HL-60 (cell line): ENCODE data around the gene SCAMP2.

Source experiments
- DNase-seq, 2 experiments: peaks; one replicate each; pipeline ENCODE4 v3.0.0-alpha.2; 2010 to 2020; ENCODE audit warnings: low read depth in 1 of 2, low spot score in 1 of 2
- H3K27ac ChIP-seq: fragments of 250-450 bp; sonication (Bioruptor Pico); replicated peaks from 2 replicates; pipeline ENCODE4 v1.5.1; 2020; ENCODE audit warnings: mild to moderate bottlenecking, moderate library complexity
- H3K27me3 ChIP-seq: fragments of 250-450 bp; sonication (Bioruptor Pico); 2 replicates; pipeline ENCODE4 v1.5.1; 2021; ENCODE audit warnings: mild to moderate bottlenecking, moderate library complexity; ENCODE audit not compliant: insufficient read depth, poor library complexity, severe bottlenecking
- H3K4me3 ChIP-seq: replicated peaks from 2 replicates; pipeline ENCODE4 v1.5.1; 2011; ENCODE audit warnings: mild to moderate bottlenecking, control low read depth, low read length; ENCODE audit not compliant: insufficient read depth
- CTCF ChIP-seq: IDR thresholded peaks from one replicate; pipeline ENCODE4 v1.5.1; 2011; ENCODE audit warnings: low read length, control low read depth, inconsistent platforms; ENCODE audit not compliant: insufficient read depth
- GABPA ChIP-seq: IDR thresholded peaks from 2 replicates; pipeline ENCODE4 v1.6.1; 2012; ENCODE audit warnings: low read depth
- POLR2AphosphoS5 ChIP-seq: IDR thresholded peaks from 2 replicates; pipeline ENCODE4 v1.6.1; 2012; ENCODE audit warnings: low read depth
- SPI1 ChIP-seq: IDR thresholded peaks from 2 replicates; pipeline ENCODE4 v1.6.1; 2012; ENCODE audit warnings: low read depth, mild to moderate bottlenecking, borderline replicate concordance
- TF ChIP-seq, protein P1 (sequence below): IDR thresholded peaks from 2 replicates; pipeline ENCODE4 v1.6.1; 2012; ENCODE audit warnings: low read depth; ENCODE audit not compliant: insufficient replicate concordance

Gene SCAMP2

DNA sequence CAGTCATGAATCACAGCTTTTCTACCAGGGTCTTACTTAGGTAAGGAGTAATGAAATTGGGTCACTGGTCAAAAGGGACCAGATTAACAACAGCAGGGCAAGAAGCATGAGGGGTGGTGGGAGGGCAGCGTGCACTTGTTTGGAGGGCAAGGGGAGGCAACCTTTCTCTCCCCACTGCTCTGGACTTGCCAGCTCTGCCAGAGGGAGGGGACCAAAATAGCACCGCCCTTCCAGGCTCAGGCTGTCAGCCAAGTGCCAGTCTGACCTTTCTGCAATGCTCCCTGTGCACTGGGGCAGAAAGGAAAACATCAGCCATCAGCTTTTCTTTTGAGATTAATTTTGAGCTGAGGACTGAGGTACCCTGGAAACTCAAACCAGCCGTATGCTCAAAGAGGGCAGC lies 25.7 kb downstream of the SCAMP2 start:
- Histone ChIP-seq H3K4me3 (no peak overlapping the region), H3K27me3 (no peaks in the 10 kb centered on the region), H3K27ac (no peak overlapping the region)
- no peak for DNase-seq
- no peak for TF ChIP-seq POLR2AphosphoS5
- no peak for TF ChIP-seq GABPA
- TF ChIP-seq, protein P1, sequence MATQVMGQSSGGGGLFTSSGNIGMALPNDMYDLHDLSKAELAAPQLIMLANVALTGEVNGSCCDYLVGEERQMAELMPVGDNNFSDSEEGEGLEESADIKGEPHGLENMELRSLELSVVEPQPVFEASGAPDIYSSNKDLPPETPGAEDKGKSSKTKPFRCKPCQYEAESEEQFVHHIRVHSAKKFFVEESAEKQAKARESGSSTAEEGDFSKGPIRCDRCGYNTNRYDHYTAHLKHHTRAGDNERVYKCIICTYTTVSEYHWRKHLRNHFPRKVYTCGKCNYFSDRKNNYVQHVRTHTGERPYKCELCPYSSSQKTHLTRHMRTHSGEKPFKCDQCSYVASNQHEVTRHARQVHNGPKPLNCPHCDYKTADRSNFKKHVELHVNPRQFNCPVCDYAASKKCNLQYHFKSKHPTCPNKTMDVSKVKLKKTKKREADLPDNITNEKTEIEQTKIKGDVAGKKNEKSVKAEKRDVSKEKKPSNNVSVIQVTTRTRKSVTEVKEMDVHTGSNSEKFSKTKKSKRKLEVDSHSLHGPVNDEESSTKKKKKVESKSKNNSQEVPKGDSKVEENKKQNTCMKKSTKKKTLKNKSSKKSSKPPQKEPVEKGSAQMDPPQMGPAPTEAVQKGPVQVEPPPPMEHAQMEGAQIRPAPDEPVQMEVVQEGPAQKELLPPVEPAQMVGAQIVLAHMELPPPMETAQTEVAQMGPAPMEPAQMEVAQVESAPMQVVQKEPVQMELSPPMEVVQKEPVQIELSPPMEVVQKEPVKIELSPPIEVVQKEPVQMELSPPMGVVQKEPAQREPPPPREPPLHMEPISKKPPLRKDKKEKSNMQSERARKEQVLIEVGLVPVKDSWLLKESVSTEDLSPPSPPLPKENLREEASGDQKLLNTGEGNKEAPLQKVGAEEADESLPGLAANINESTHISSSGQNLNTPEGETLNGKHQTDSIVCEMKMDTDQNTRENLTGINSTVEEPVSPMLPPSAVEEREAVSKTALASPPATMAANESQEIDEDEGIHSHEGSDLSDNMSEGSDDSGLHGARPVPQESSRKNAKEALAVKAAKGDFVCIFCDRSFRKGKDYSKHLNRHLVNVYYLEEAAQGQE: no peak
- TF ChIP-seq SPI1: no peak
- no peak for TF ChIP-seq CTCF

- no peaks in the 10 kb centered on the region for H3K27me3 ChIP-seq
- no peak overlapping the region for H3K4me3 ChIP-seq
- H3K27ac ChIP-seq: peak overlapping the region; percentile 29; the same call in 1 of the 2 replicates
- no peak; the same call in 1 of the 2 replicates for TF ChIP-seq POLR2AphosphoS5
- DNase-seq: no peak
These were observed 27.6 kb downstream of the SCAMP2 start for GRCh38 chr15:74845581-74845980.

DNA sequence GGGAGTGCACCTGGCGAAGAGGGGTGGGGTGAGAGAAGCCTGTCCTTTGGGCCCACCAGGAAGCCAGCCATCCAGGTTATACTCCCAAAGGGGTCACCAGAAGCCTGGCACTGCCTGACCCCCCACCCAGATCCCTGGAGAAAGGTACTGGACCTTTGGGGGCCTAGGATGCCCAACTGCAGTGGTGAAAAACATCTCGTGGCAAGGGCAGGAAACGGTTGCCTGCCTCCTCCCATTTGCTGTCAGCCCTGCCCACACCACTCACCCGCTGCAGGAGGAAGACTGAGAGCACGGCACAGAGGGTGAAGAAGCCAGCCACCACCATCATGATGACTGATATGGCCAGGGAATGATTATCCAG lies 28.0 kb downstream of the SCAMP2 start:
- peak overlapping the region; percentile 29 for H3K27ac ChIP-seq
- peak in 1 of 2 experiments; percentile 45 for DNase-seq

More for the DNA sequence above, 28.0 kb downstream of the SCAMP2 start:
- Histone ChIP-seq H3K4me3 (no peak overlapping the region), H3K27me3 (no peaks in the 10 kb centered on the region)
- no peak for TF ChIP-seq CTCF
- TF ChIP-seq, protein P1: no peak
- no peak for TF ChIP-seq GABPA
- no peak for TF ChIP-seq SPI1
- TF ChIP-seq POLR2AphosphoS5: no peak; the same call in 1 of the 2 replicates
